ENCODE results near the gene RIMBP2.

The RIMBP2 gene

GRCh38 chr12:130672089-130672820 lies 43.8 kb downstream of the RIMBP2 start:
- Histone ChIP-seq H3K9ac (ENCODE audit: low read length) (no peak overlapping the region), H3K4me3 (ENCODE audit: low read length) (no peak overlapping the region), H2AFZ (ENCODE audit: low read length) (no peak overlapping the region), H3K27ac (ENCODE audit: low read length) (no peak overlapping the region), H3K79me2 (ENCODE audit: low read length) (no peaks in the 10 kb centered on the region), H3K9me2 (replicated peaks; ENCODE audit: insufficient read depth, low read length) (no peaks in the 10 kb centered on the region), H3K9me3 (replicated peaks; ENCODE audit: insufficient read depth, low read length) (no peaks in the 10 kb centered on the region), H3K27me3 (replicated peaks; ENCODE audit: insufficient read depth, low read length) (no peaks in the 10 kb centered on the region), H3K36me3 (replicated peaks; ENCODE audit: insufficient read depth, low read length) (no peaks in the 10 kb centered on the region), H3F3A (ENCODE audit: insufficient read depth, low read length) (no peaks in the 10 kb centered on the region), H4K20me1 (ENCODE audit: insufficient read depth, low read length) (no peaks in the 10 kb centered on the region), H3K4me2 (ENCODE audit: low read depth, low read length) (no peak overlapping the region), H3K4me1 (ENCODE audit: low read length) (no peaks in the 10 kb centered on the region)
- TF ChIP-seq EZH2 (optimal IDR thresholded peaks at IDR 0.05; ENCODE audit: low read depth, low read length) (no peak), CTCF (IDR thresholded peaks at IDR 0.05; ENCODE audit: low read length) (no peak), EZH2phosphoT487 (IDR thresholded peaks at IDR 0.05; ENCODE audit: low read length) (no peak)
- no peak for DNase-seq

- no peaks in the 10 kb centered on the region for H3K36me3 ChIP-seq (replicated peaks; ENCODE audit: insufficient read depth, low read length)
- H3K4me2 ChIP-seq (ENCODE audit: low read depth, low read length) = no peak overlapping the region
- no peaks in the 10 kb centered on the region for H3F3A ChIP-seq (ENCODE audit: insufficient read depth, low read length)
- no peaks in the 10 kb centered on the region for H3K79me2 ChIP-seq (ENCODE audit: low read length)
- H3K4me1 ChIP-seq (ENCODE audit: low read length) = no peaks in the 10 kb centered on the region
- H3K9ac ChIP-seq (ENCODE audit: low read length) = no peak overlapping the region
- TF ChIP-seq CTCF (IDR thresholded peaks at IDR 0.05; ENCODE audit: low read length) (no peak), EZH2 (optimal IDR thresholded peaks at IDR 0.05; ENCODE audit: low read depth, low read length) (no peak), EZH2phosphoT487 (IDR thresholded peaks at IDR 0.05; ENCODE audit: low read length) (no peak)
- no peak for DNase-seq
- H2AFZ ChIP-seq (ENCODE audit: low read length) = no peak overlapping the region
- H3K9me3 ChIP-seq (replicated peaks; ENCODE audit: insufficient read depth, low read length) = no peaks in the 10 kb centered on the region
- no peaks in the 10 kb centered on the region for H3K9me2 ChIP-seq (replicated peaks; ENCODE audit: insufficient read depth, low read length)
- no peak overlapping the region for H3K4me3 ChIP-seq (ENCODE audit: low read length)
- H3K27me3 ChIP-seq (replicated peaks; ENCODE audit: insufficient read depth, low read length) = no peaks in the 10 kb centered on the region
- H4K20me1 ChIP-seq (ENCODE audit: insufficient read depth, low read length) = no peaks in the 10 kb centered on the region
- no peak overlapping the region for H3K27ac ChIP-seq (ENCODE audit: low read length)
Measured at GRCh38 chr12:130671556-130671955, 44.5 kb downstream of the RIMBP2 start.

GRCh38 chr12:130669797-130670196 lies 46.3 kb downstream of the RIMBP2 start:
- DNase-seq = no peak
- no peaks in the 10 kb centered on the region for H3K4me1 ChIP-seq (ENCODE audit: low read length)
- no peak overlapping the region for H3K4me3 ChIP-seq (ENCODE audit: low read length)
- H4K20me1 ChIP-seq (ENCODE audit: insufficient read depth, low read length) = no peaks in the 10 kb centered on the region
- no peaks in the 10 kb centered on the region for H3K9me2 ChIP-seq (replicated peaks; ENCODE audit: insufficient read depth, low read length)
- no peak overlapping the region for H2AFZ ChIP-seq (ENCODE audit: low read length)
- TF ChIP-seq CTCF (IDR thresholded peaks at IDR 0.05; ENCODE audit: low read length) = no peak
- no peak for TF ChIP-seq EZH2phosphoT487 (IDR thresholded peaks at IDR 0.05; ENCODE audit: low read length)
- no peaks in the 10 kb centered on the region for H3F3A ChIP-seq (ENCODE audit: insufficient read depth, low read length)
- H3K4me2 ChIP-seq (ENCODE audit: low read depth, low read length) = no peak overlapping the region
- H3K9me3 ChIP-seq (replicated peaks; ENCODE audit: insufficient read depth, low read length) = no peaks in the 10 kb centered on the region
- no peaks in the 10 kb centered on the region for H3K27me3 ChIP-seq (replicated peaks; ENCODE audit: insufficient read depth, low read length)
- no peak overlapping the region for H3K9ac ChIP-seq (ENCODE audit: low read length)
- H3K27ac ChIP-seq (ENCODE audit: low read length) = no peak overlapping the region
- H3K36me3 ChIP-seq (replicated peaks; ENCODE audit: insufficient read depth, low read length) = no peaks in the 10 kb centered on the region
- H3K79me2 ChIP-seq (ENCODE audit: low read length) = no peaks in the 10 kb centered on the region
